ENCODE results near the gene SP4.

- TF ChIP-seq CTCF (conservative IDR thresholded peaks at IDR 0.05; ENCODE audit: low read depth, low read length) (no peak), RFX5 (IDR thresholded peaks at IDR 0.05; ENCODE audit: low read depth, low read length) (no peak), SMC3 (IDR thresholded peaks at IDR 0.05; ENCODE audit: low read depth, low read length) (no peak), CEBPB (IDR thresholded peaks at IDR 0.05; ENCODE audit: low read depth, low read length) (no peak), POLR2A (IDR thresholded peaks at IDR 0.05; ENCODE audit: low read depth, low read length) (no peak), MAFK (IDR thresholded peaks at IDR 0.05; ENCODE audit: low read depth, low read length) (peak; percentile 72), RCOR1 (IDR thresholded peaks at IDR 0.05; ENCODE audit: insufficient replicate concordance, low read length) (no peak), RAD21 (IDR thresholded peaks at IDR 0.05; ENCODE audit: low read length) (no peak), MXI1 (IDR thresholded peaks at IDR 0.05; ENCODE audit: borderline replicate concordance, low read depth, low read length) (no peak)
Measured at GRCh38 chr7:21450076-21450475, 22.2 kb downstream of the SP4 start.
